KMS-11 (cell line): ENCODE results near the gene CCDC3.

Source experiments
- H2AFZ ChIP-seq: fragments of 200-600 bp; sonication (generic); 2 replicates; pipeline ENCODE4 v1.6.1; 2016; ENCODE audit warnings: antibody characterized with exemption, mixed run types, low read depth
- H3K27ac ChIP-seq: fragments of 200-600 bp; sonication (generic); 2 replicates; pipeline ENCODE4 v1.6.1; 2016; ENCODE audit warnings: mild to moderate bottlenecking, mixed run types
- H3K27me3 ChIP-seq: fragments of 200-600 bp; sonication (generic); 2 replicates; pipeline ENCODE4 v1.6.1; 2017; ENCODE audit warnings: mild to moderate bottlenecking, low read depth, mixed run types, moderate library complexity; ENCODE audit not compliant: insufficient read depth
- H3K36me3 ChIP-seq: fragments of 200-600 bp; sonication (generic); 2 replicates; pipeline ENCODE4 v1.6.1; 2017; ENCODE audit warnings: mild to moderate bottlenecking, mixed run types; ENCODE audit not compliant: insufficient read depth
- H3K4me1 ChIP-seq: fragments of 200-600 bp; sonication (generic); 2 replicates; pipeline ENCODE4 v1.6.1; 2016; ENCODE audit warnings: mild to moderate bottlenecking, low read depth, mixed run types; ENCODE audit not compliant: poor library complexity, severe bottlenecking
- H3K4me2 ChIP-seq: fragments of 200-600 bp; sonication (generic); 2 replicates; pipeline ENCODE4 v1.7.0; 2016; ENCODE audit warnings: mild to moderate bottlenecking, mixed run types
- H3K4me3 ChIP-seq: fragments of 200-600 bp; sonication (generic); IDR thresholded peaks from 2 replicates; pipeline ENCODE4 v1.6.1; 2017; ENCODE audit warnings: low read depth, low read length, mixed read lengths; ENCODE audit not compliant: insufficient read depth
- H3K79me2 ChIP-seq: fragments of 200-600 bp; sonication (generic); 2 replicates; pipeline ENCODE4 v1.6.1; 2016; ENCODE audit warnings: low read depth, mixed run types; ENCODE audit not compliant: insufficient read depth
- H3K9ac ChIP-seq: fragments of 200-600 bp; sonication (generic); 2 replicates; pipeline ENCODE4 v1.6.1; 2016; ENCODE audit warnings: mild to moderate bottlenecking, mixed run types
- H4K20me1 ChIP-seq: fragments of 200-600 bp; sonication (generic); 2 replicates; pipeline ENCODE4 v1.6.1; 2016; ENCODE audit warnings: mild to moderate bottlenecking, mixed run types; ENCODE audit not compliant: insufficient read depth
- TF ChIP-seq, protein P1 (sequence below): fragments of 200-600 bp; sonication (generic); conservative IDR thresholded peaks from 2 replicates; pipeline ENCODE4 v1.6.1; 2017; ENCODE audit warnings: low read depth, mild to moderate bottlenecking, antibody characterized with exemption, low read length, moderate library complexity, mixed read lengths

CCDC3 gene

DNA sequence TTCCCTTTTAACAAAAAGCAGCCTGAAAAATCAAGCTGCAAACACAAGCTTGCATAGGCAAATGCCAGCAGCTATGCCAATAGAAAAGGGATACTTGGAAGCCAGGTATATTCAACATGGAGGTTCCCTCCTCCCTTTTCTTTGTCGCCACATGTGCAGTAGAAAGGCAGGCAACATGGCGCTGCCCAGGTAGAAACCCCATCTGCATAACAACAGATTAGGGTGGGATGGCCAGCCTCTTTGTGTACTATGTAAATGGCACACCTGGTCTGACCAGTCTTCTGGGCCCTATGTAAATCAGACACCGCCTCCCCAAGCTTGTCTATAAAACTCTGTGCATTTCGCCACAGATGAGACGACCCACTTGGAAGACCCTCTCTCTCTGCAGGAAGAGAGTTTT, 58.1 kb downstream of the CCDC3 start:
- Histone ChIP-seq H3K27ac (no peak overlapping the region), H3K9ac (no peak overlapping the region), H3K4me1 (peaks cover 14% of the 10 kb centered on the region), H2AFZ (no peak overlapping the region), H3K79me2 (no peaks in the 10 kb centered on the region), H4K20me1 (no peaks in the 10 kb centered on the region), H3K27me3 (no peaks in the 10 kb centered on the region), H3K4me3 (no peak overlapping the region), H3K36me3 (no peaks in the 10 kb centered on the region), H3K4me2 (no peak overlapping the region)
- TF ChIP-seq, protein P1, sequence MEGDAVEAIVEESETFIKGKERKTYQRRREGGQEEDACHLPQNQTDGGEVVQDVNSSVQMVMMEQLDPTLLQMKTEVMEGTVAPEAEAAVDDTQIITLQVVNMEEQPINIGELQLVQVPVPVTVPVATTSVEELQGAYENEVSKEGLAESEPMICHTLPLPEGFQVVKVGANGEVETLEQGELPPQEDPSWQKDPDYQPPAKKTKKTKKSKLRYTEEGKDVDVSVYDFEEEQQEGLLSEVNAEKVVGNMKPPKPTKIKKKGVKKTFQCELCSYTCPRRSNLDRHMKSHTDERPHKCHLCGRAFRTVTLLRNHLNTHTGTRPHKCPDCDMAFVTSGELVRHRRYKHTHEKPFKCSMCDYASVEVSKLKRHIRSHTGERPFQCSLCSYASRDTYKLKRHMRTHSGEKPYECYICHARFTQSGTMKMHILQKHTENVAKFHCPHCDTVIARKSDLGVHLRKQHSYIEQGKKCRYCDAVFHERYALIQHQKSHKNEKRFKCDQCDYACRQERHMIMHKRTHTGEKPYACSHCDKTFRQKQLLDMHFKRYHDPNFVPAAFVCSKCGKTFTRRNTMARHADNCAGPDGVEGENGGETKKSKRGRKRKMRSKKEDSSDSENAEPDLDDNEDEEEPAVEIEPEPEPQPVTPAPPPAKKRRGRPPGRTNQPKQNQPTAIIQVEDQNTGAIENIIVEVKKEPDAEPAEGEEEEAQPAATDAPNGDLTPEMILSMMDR = no peak

DNA sequence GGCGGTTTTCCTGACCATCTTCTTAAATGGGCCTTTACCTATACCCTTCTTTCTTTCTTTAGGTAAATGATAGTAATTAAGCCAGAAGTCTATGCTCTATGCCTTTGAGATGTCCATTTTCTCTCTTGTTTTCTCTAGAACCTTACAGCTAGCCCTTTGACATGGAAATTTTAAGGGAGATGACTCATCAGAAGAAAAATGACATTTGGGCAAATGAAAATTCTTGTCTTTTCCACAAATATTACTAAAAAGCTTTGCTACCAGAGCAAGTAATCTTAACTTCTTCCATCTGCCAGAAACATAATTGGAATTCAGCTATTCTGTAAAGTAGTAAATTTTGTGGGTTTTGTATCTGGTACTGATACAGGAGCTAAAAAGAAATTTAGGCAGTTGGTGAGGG, 59.5 kb downstream of the CCDC3 start:
- H3K4me3 ChIP-seq = no peak overlapping the region
- no peak overlapping the region for H3K9ac ChIP-seq
- no peaks in the 10 kb centered on the region for H3K27me3 ChIP-seq
- H3K4me1 ChIP-seq = peaks cover 14% of the 10 kb centered on the region
- H3K27ac ChIP-seq = no peak overlapping the region
- H3K79me2 ChIP-seq = no peaks in the 10 kb centered on the region
- H4K20me1 ChIP-seq = no peaks in the 10 kb centered on the region
- TF ChIP-seq, protein P1 = no peak
- no peaks in the 10 kb centered on the region for H3K36me3 ChIP-seq
- H2AFZ ChIP-seq = no peak overlapping the region
- no peak overlapping the region for H3K4me2 ChIP-seq

DNA sequence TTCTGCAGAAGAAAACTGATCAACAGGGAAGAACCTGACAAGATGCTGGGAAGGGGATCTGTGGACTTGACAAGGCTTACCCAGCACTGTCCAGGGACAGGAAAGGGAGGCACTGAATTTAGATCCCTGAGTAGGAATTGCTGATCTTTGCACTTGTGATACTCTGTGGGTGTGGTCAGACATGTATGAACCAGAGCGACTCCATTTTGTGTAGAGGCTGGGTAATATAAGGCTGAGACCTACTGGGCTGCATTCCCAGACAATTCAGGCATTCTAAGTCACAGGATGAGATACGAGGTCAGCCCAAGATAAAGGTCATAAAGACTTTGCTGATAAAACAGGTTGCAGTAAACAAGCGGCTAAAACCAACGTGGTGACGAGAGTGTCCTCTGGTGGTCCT, 60.7 kb downstream of the CCDC3 start:
- H3K4me3 ChIP-seq = no peak overlapping the region
- no peak overlapping the region for H3K4me2 ChIP-seq
- H3K27me3 ChIP-seq = no peaks in the 10 kb centered on the region
- H3K79me2 ChIP-seq = no peaks in the 10 kb centered on the region
- H3K9ac ChIP-seq = no peak overlapping the region
- H2AFZ ChIP-seq = no peak overlapping the region
- no peaks in the 10 kb centered on the region for H4K20me1 ChIP-seq
- H3K36me3 ChIP-seq = no peaks in the 10 kb centered on the region
- H3K27ac ChIP-seq = no peak overlapping the region
- H3K4me1 ChIP-seq = peaks cover 7% of the 10 kb centered on the region
- TF ChIP-seq, protein P1 = no peak

DNA sequence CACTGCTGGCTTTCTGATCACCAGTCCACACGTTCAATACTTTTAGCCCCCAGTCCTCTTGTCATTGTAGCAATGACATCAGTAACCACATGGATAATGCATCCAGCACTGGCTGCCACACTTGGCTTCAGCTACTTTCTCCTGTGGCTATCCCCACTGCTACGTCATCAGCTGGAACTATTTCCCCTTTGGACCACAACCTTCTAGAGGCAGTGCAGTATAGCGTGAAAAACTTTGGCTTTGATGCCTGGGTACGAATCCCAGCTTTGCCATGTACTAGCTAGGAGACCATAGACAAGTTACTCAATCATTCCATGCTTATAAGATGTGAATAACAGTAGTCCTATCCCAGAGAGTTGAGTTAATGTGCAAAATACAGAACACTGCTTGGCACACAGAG, 63.2 kb downstream of the CCDC3 start:
- Histone ChIP-seq H3K27ac (no peak overlapping the region), H3K9ac (no peak overlapping the region), H2AFZ (no peak overlapping the region), H3K4me1 (no peaks in the 10 kb centered on the region), H3K4me2 (no peak overlapping the region), H3K4me3 (no peak overlapping the region), H3K36me3 (no peaks in the 10 kb centered on the region), H4K20me1 (no peaks in the 10 kb centered on the region), H3K27me3 (no peaks in the 10 kb centered on the region), H3K79me2 (no peaks in the 10 kb centered on the region)
- TF ChIP-seq, protein P1 = no peak
